Amniotic stem cell (primary cell): Measurements from ENCODE around the gene STARD9.
"Not testable (repeated sequence)": the region's sequence is repeated elsewhere in the genome, so short reads cannot be mapped to it uniquely, and the experiment has no call there.

Experiments used
- DNase-seq: peaks from one replicate; lab custom pipeline; 2025; lab: John Stamatoyannopoulos, UW

The STARD9 gene

GRCh38 chr15:42590619-42591237 lies 15.3 kb downstream of the STARD9 start:
- DNase-seq: no peak

GRCh38 chr15:42591238-42591934 lies 16.0 kb downstream of the STARD9 start:
- no peak for DNase-seq

GRCh38 chr15:42592716-42593115 lies 17.3 kb downstream of the STARD9 start:
- no peak for DNase-seq

GRCh38 chr15:42593143-42593542 lies 17.7 kb downstream of the STARD9 start:
- DNase-seq: no peak

GRCh38 chr15:42594095-42594494 lies 18.7 kb downstream of the STARD9 start:
- DNase-seq: no peak

- DNase-seq: no peak
Observed at GRCh38 chr15:42595626-42596240, 20.3 kb downstream of the STARD9 start.

GRCh38 chr15:42601316-42601715 lies 25.9 kb downstream of the STARD9 start:
- DNase-seq: not testable (repeated sequence)

GRCh38 chr15:42602501-42602900 lies 27.1 kb downstream of the STARD9 start:
- no peak for DNase-seq

GRCh38 chr15:42603978-42604377 lies 28.6 kb downstream of the STARD9 start:
- no peak for DNase-seq

- DNase-seq: no peak
Observed at GRCh38 chr15:42604894-42605744, 29.7 kb downstream of the STARD9 start.

- no peak for DNase-seq
Observed at GRCh38 chr15:42605796-42606195, 30.4 kb downstream of the STARD9 start.

- DNase-seq: no peak
Observed at GRCh38 chr15:42608110-42608531, 32.7 kb downstream of the STARD9 start.

GRCh38 chr15:42608752-42609488 lies 33.5 kb downstream of the STARD9 start:
- no peak for DNase-seq

- DNase-seq: no peak
Observed at GRCh38 chr15:42611532-42611931, 36.1 kb downstream of the STARD9 start.

GRCh38 chr15:42612367-42612912 lies 37.0 kb downstream of the STARD9 start:
- no peak for DNase-seq

GRCh38 chr15:42616107-42616506 lies 40.7 kb downstream of the STARD9 start:
- DNase-seq: no peak

GRCh38 chr15:42619656-42620371 lies 44.4 kb downstream of the STARD9 start:
- no peak for DNase-seq

GRCh38 chr15:42621386-42621785 lies 46.0 kb downstream of the STARD9 start:
- no peak for DNase-seq

- DNase-seq: no peak
Observed at GRCh38 chr15:42621996-42622925, 46.9 kb downstream of the STARD9 start.

GRCh38 chr15:42623951-42624350 lies 48.5 kb downstream of the STARD9 start:
- DNase-seq: no peak
